ENCODE results near the gene TMEM209. TPM values are rescaled to one million over a fixed set of nuclear protein-coding genes. Genes with fewer than 3 reads are reported as not detected.

TMEM209 gene
- polyA plus RNA-seq, 1 donor from 2014 or later: 14.6 TPM

DNA sequence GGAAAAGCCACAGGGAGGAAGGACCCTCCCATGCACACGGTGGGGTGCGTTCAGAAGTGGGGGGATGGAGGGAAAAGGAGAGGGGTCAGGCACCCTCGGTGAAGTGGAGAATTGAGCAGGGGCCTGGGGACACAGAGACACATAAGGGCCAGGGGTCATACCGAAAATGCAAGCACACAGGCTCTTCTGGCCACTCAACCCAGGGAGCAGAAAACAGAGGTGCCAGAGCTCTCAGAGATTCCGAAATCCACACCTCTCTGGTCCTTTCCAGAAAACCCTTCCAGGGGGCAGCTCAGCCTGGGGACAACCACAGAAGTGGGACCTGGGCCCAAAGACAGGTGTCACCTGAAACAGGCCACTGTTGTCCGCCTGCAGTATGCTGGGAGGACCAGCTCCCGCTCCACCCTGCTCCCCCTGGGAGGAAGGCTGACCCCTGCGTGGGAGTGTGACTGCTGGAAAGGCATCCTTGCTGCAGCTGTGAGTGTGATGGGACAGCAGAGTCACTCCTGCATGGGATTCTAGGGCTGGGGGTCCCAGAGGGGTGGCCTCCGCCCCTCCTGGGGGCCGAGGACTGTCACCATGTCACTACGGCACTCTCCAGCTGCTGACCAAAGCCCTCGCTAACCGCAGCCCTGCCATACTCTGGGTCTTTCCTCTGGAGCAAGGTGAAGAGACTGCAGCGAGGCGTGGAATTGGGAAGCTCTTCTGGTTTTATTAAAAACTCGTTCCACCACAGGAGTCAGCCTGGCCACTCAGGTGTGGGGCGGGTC is 63.1 kb downstream of the TMEM209 start:
- H3K79me2 ChIP-seq (replicated peaks; ENCODE audit: insufficient read depth, low read length): no peaks in the 10 kb centered on the region
- peak overlapping the region; percentile 87 for H3K27ac ChIP-seq (ENCODE audit: low read length)
- peak overlapping the region; percentile 27 for H2AFZ ChIP-seq (ENCODE audit: low read depth, low read length)
- H3K9ac ChIP-seq (ENCODE audit: low read length): peak overlapping the region; percentile 70
- H3K36me3 ChIP-seq (ENCODE audit: insufficient read depth, low read length): no peaks in the 10 kb centered on the region
- no peaks in the 10 kb centered on the region for H3K9me2 ChIP-seq (ENCODE audit: insufficient read depth, low read length)
- H3K4me2 ChIP-seq (ENCODE audit: low read length): peak overlapping the region; percentile 30
- H3K4me3 ChIP-seq (ENCODE audit: low read length): peak overlapping the region; percentile 50
- H3F3A ChIP-seq (ENCODE audit: insufficient read depth, low read length, poor library complexity, severe bottlenecking): no peaks in the 10 kb centered on the region
- no peaks in the 10 kb centered on the region for H4K20me1 ChIP-seq (ENCODE audit: insufficient read depth)
- TF ChIP-seq TAF1 (IDR thresholded peaks at IDR 0.05; ENCODE audit: low read depth): no peak
- peak; percentile 1 for TF ChIP-seq RAD21 (conservative IDR thresholded peaks at IDR 0.05)
- peak; percentile 4 for TF ChIP-seq EP300 (conservative IDR thresholded peaks at IDR 0.05; ENCODE audit: poor library complexity, severe bottlenecking)
- H3K27me3 ChIP-seq (ENCODE audit: insufficient read depth, low read depth, low read length): no peaks in the 10 kb centered on the region
- H3K9me3 ChIP-seq (ENCODE audit: low read length): no peaks in the 10 kb centered on the region

DNA sequence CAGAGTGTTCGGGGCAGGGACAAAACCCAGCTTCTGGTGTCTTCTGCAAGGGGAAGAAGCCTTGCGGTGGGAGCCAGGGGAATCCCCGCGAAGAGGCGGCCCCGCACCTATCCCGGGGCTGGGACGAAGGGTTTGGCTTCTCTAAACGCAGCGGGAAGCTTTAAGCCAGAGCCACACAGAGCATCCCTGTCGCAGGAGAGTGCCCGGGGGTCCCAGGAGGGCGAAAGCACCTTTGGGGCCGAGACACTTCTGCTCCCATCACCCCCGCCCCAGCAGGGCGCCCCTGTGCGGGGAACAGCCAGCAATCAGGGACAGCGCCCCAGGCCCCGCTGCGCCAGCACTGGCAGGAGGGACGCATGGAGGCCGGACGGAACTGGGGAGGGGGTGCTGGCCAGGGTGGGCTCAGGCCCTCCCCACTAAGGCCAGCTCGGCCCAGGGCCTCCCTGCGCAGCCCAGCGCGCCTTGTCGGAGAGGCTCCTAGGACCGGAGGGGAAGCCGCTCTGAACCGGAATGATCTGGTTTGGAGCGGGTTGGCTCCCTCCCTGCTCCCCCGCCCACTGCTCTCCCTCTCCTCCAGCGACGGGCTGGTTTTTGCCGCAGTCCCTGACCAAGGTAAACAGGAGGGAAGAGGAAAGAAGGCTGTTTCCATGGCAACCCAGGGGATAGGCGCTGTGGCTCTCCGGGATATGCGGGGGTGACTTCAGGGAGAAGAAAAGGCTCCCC is 63.9 kb downstream of the TMEM209 start:
- Histone ChIP-seq H3K27ac (ENCODE audit: low read length) (peak overlapping the region; percentile 87), H3K9me2 (ENCODE audit: insufficient read depth, low read length) (no peaks in the 10 kb centered on the region), H3K79me2 (replicated peaks; ENCODE audit: insufficient read depth, low read length) (no peaks in the 10 kb centered on the region), H3K27me3 (ENCODE audit: insufficient read depth, low read depth, low read length) (no peaks in the 10 kb centered on the region), H3F3A (ENCODE audit: insufficient read depth, low read length, poor library complexity, severe bottlenecking) (no peaks in the 10 kb centered on the region), H3K4me2 (ENCODE audit: low read length) (peak overlapping the region; percentile 30), H4K20me1 (ENCODE audit: insufficient read depth) (no peaks in the 10 kb centered on the region), H2AFZ (ENCODE audit: low read depth, low read length) (peak overlapping the region; percentile 27), H3K4me3 (ENCODE audit: low read length) (peak overlapping the region; percentile 50), H3K36me3 (ENCODE audit: insufficient read depth, low read length) (no peaks in the 10 kb centered on the region), H3K9me3 (ENCODE audit: low read length) (no peaks in the 10 kb centered on the region), H3K9ac (ENCODE audit: low read length) (peak overlapping the region; percentile 70)
- TF ChIP-seq POLR2AphosphoS5 (IDR thresholded peaks at IDR 0.05): peak; percentile 86
- TF ChIP-seq MXI1 (conservative IDR thresholded peaks at IDR 0.05; ENCODE audit: poor library complexity, severe bottlenecking): peak; percentile 27
- peak; percentile 46 for TF ChIP-seq RAD21 (conservative IDR thresholded peaks at IDR 0.05)
- no peak for TF ChIP-seq SMC3 (conservative IDR thresholded peaks at IDR 0.05; ENCODE audit: poor library complexity)
- TF ChIP-seq, protein P1, sequence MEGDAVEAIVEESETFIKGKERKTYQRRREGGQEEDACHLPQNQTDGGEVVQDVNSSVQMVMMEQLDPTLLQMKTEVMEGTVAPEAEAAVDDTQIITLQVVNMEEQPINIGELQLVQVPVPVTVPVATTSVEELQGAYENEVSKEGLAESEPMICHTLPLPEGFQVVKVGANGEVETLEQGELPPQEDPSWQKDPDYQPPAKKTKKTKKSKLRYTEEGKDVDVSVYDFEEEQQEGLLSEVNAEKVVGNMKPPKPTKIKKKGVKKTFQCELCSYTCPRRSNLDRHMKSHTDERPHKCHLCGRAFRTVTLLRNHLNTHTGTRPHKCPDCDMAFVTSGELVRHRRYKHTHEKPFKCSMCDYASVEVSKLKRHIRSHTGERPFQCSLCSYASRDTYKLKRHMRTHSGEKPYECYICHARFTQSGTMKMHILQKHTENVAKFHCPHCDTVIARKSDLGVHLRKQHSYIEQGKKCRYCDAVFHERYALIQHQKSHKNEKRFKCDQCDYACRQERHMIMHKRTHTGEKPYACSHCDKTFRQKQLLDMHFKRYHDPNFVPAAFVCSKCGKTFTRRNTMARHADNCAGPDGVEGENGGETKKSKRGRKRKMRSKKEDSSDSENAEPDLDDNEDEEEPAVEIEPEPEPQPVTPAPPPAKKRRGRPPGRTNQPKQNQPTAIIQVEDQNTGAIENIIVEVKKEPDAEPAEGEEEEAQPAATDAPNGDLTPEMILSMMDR (IDR thresholded peaks at IDR 0.05; ENCODE audit: poor library complexity, severe bottlenecking): no peak
- no peak for TF ChIP-seq EZH2 (IDR thresholded peaks at IDR 0.05; ENCODE audit: borderline replicate concordance, insufficient read depth, low read length, poor library complexity, severe bottlenecking)
- TF ChIP-seq, protein P2, sequence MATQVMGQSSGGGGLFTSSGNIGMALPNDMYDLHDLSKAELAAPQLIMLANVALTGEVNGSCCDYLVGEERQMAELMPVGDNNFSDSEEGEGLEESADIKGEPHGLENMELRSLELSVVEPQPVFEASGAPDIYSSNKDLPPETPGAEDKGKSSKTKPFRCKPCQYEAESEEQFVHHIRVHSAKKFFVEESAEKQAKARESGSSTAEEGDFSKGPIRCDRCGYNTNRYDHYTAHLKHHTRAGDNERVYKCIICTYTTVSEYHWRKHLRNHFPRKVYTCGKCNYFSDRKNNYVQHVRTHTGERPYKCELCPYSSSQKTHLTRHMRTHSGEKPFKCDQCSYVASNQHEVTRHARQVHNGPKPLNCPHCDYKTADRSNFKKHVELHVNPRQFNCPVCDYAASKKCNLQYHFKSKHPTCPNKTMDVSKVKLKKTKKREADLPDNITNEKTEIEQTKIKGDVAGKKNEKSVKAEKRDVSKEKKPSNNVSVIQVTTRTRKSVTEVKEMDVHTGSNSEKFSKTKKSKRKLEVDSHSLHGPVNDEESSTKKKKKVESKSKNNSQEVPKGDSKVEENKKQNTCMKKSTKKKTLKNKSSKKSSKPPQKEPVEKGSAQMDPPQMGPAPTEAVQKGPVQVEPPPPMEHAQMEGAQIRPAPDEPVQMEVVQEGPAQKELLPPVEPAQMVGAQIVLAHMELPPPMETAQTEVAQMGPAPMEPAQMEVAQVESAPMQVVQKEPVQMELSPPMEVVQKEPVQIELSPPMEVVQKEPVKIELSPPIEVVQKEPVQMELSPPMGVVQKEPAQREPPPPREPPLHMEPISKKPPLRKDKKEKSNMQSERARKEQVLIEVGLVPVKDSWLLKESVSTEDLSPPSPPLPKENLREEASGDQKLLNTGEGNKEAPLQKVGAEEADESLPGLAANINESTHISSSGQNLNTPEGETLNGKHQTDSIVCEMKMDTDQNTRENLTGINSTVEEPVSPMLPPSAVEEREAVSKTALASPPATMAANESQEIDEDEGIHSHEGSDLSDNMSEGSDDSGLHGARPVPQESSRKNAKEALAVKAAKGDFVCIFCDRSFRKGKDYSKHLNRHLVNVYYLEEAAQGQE (IDR thresholded peaks at IDR 0.05; ENCODE audit: borderline replicate concordance): no peak
- TF ChIP-seq TAF1 (IDR thresholded peaks at IDR 0.05; ENCODE audit: low read depth): no peak
- peak; percentile 59 for TF ChIP-seq EP300 (conservative IDR thresholded peaks at IDR 0.05; ENCODE audit: poor library complexity, severe bottlenecking)
